Dermis microvascular lymphatic vessel endothelial cell (primary cell): Measurements from ENCODE around the gene LATS2. TPM values are rescaled to one million over a fixed set of nuclear protein-coding genes. Genes with fewer than 3 reads are reported as not detected.
A peak's percentile ranks its signal among the peaks of the same experiment; 100 is the strongest.
"Not testable (repeated sequence)": the region's sequence is repeated elsewhere in the genome, so short reads cannot be mapped to it uniquely, and the experiment has no call there.

Experiments used
- DNase-seq, 2 donors: peaks; one replicate each; pipeline versions ENCODE4 v3.0.0 to v3.0.0-alpha.2; 2010; ENCODE audit warnings: low read depth in 2 of 2
- total RNA-seq: library from RNA; depleted of rRNA; stranded (reverse); fragments of >200 nt; gene quantifications from 2 replicates; pipeline ENCODE4 v1.2.1, GENCODE V29; 2014

The LATS2 gene
- total RNA-seq, 1 donor from 2014 or later = 17.5 TPM

GRCh38 chr13:20967340-20967739, 94.0 kb downstream of the LATS2 start:
- DNase-seq = no peak

DNA sequence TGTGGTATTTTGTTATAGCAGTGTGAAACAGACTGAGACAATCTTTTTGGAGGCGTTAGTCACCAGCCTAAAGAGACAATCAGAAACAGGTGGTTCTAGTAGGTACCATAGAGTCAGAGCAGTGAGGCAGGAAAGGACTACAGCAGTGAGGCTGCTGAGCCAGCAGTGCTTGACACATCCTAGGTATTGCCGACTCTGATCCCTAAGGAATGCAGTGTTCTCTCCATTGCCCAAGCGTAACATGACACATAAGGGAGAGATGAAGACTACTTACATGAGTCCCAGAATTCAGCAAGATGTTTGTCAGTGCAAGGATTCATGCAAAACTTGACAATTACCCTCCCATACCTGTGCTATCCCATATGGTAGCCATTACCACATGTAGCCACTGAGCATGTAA, 96.5 kb downstream of the LATS2 start:
- DNase-seq = no peak

DNA sequence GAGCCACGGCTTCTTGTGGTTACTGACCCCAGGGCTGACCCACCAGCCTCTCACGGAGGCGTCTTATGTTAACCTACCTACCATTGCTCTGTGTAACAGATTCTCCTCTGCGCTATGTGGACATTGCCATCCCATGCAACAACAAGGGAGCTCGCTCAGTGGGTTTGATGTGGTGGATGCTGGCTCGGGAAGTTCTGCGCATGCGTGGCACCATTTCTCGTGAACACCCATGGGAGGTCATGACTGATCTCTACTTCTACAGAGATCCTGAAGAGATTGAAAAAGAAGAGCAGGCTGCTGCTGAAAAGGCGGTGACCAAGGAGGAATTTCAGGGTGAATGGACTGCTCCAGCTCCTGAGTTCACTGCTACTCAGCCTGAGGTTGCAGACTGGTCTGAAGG, 99.7 kb downstream of the LATS2 start:
- not testable (repeated sequence) for DNase-seq

DNA sequence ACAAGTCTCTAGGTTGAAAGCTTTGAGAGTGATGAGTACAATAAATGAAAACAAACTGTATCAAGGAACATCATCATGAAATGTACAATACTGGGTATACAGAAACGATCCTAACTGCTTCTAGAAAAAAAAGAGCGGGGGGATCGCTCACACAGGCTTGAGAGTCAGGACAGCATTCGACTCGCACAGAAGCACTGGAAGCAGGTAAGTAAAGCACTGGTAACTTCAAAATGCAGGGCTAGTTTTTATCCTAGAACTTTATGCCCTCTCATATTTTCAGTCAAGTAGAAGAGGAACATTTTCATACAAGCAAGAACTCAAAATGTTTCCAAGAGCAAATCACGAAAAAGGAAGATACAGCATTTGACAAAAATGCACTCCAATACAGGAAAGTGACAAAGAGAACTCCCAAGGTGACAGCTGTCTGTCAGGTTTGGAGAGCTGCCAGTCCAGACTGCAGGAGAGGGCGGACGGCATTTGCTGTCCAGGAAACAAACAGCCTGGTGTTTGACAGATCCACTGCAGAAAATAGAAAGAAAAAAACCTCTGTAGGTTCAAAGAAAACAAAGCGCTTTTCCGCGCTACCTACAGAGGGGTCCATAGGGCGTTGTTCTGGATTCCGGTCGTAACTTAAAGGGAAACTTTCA, 100.6 kb downstream of the LATS2 start:
- DNase-seq = peak; percentile 11 to 62

DNA sequence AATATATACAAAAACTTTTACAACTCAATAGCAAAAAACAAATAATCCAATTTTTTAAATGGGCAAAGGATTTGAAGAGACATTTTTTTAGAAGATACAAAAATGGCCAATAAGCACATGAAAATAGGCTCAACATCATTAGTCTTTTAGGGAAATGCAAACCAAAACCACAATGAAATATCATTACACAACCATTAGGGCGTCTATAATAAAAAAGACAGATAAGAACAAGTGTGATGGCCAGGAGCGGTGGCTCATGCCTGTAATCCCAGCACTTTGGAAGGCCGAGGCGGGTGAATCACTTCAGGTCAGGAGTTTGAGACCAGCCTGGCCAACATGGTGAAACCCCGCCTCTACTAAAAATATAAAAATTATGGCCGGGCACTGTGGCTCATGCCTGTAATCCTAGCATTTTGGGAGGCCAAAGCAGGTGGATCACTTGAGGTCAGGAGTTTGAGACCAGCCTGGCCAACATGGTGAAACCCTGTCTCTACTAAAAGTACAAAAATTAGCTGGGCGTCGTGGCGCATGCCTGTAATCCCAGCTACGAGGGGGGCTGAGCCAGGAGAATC, 104.3 kb downstream of the LATS2 start:
- not testable (repeated sequence) for DNase-seq

DNA sequence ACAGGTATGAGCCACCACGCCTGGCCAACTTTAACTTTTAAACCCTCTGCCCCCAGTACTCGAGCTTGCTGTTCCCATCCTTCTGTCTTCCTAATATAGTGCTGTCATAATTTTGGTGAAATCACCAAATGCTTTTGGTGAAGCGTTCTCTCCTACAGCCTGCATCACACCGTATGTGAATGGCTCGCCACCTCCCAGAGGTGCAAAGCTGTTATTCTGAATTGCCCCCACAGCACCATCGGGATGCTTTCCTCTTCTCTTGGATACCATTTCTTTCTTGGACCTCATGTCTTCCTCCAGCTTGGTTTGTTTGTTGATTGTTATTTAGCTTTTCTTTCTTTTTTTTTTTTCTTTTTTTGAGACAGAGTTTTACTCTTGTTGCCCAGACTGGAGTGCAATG, 105.9 kb downstream of the LATS2 start:
- DNase-seq = no peak

GRCh38 chr13:20953245-20953931, 108.0 kb downstream of the LATS2 start:
- DNase-seq = no peak

- no peak for DNase-seq
These were observed 108.5 kb downstream of the LATS2 start for GRCh38 chr13:20952838-20953237.

GRCh38 chr13:20948001-20948400, 113.4 kb downstream of the LATS2 start:
- DNase-seq = not testable (repeated sequence)

GRCh38 chr13:20945952-20946383, 115.4 kb downstream of the LATS2 start:
- peak in 1 of 2 donors; percentile 10 for DNase-seq

DNA sequence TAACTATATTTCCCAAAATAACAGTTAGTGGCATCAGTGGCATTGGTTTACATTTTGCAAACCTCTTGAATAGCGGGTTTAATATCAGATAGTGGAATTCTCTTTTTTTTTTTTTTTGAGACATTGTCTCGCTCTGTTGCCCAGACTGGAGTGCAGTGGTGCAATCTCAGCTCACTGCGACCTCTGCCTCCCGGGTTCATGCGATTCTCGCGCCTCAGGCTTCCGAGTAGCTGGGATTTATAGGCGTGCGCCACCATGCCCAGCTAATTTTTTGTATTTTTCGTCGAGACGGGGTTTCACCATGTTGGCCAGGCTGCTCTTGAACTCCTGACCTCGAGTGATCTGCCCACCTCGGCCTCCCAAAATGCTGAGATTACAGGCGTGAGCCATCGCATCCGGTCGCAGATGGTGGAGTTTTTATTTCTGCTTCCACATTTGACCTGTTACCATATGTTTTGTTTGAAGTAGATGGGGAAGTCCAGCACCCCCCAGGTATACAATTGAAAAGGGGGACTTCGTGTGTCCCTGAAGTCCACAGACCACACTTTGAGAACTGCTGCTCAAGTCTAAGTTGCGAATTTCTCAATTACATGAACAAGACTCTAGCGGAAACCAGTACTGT, 118.3 kb downstream of the LATS2 start:
- no peak for DNase-seq

DNA sequence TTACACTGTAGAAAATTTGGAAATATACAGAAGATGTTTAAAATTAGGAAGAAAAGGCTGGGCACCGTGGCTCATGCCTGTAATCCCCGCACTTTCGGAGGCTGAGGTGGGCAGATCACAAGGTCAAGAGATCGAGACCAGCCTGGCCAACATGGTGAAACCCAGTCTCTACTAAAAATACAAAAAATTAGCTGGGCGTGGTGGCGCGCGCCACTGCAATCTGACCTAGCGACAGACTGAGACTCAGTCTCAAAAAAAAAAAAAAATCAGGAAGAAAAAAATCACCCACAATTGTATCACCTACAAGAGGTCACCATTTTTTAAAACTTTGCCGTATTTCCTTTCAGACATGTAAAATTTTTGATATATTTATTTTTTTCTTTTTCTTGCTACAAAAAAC, 120.9 kb downstream of the LATS2 start:
- DNase-seq = not testable (repeated sequence)

DNA sequence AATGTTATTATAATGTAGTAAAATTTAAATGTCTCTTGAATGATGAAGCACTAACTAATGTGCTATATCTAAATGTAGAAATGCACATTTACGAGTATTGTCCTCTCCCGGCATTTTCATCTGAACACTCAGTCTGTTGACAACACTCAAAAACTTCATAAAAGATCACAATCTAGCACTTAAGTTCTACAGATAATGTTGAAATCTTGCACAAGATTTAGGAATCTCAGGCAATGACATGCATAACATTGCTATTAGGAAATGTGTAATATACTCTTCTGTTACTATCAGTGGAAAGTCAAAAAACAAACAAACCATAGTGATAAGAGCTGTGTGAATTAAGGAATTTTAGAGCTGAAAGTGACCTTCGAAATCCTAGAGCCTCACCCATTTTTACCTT, 121.3 kb downstream of the LATS2 start:
- DNase-seq = no peak

- DNase-seq = no peak
These were observed 121.7 kb downstream of the LATS2 start for GRCh38 chr13:20939662-20940061.

DNA sequence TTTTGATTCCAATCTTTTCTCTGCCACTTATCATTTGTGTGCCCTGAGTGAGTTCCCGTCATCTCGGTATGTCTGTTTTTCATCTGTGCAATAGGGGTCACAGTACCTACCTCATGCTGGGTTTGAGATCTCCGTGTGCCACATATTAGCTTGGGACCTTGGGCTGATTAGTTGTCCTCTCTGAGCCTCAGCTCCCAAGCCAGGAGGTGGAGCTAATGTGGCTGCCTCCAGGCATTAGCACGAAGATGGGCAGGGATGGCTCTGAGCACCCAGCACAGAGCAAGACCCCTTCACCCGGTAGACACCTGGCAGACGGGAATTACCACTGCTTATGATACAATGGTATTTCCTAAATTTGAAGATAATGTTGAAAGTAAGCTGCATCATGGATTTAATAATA, 123.1 kb downstream of the LATS2 start:
- no peak for DNase-seq

DNA sequence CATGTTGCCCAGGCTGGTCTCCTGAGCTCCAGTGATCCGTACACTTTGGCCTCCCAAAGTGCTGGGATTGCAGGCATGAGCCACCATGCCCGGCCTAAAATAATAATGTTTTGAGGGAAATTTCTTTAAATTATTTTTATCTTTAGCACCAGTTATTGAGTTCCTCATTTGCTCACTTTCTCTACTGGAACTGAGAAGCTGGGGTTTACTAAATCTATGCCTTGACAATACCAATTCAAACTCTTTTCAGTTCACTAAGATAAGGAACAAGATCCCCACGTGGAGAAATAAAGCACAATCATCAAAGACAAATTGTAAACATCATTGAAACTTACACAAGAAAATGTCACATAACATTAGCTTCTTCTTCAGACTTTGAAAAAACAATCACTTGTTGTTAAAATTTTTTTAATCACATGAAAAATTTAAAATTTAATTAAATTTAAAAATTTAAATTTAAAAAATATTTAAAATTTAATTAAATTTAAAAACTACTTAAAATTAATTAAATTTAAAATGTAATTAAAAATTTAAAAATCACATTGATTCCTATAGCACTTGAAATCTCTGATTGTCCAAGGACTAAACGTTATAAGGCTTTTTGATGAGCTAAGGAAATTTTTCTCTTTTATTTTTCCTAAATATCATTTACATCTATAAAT, 133.7 kb downstream of the LATS2 start:
- DNase-seq = no peak

- DNase-seq = not testable (repeated sequence)
These were observed 136.0 kb downstream of the LATS2 start for GRCh38 chr13:20925395-20925790.

DNA sequence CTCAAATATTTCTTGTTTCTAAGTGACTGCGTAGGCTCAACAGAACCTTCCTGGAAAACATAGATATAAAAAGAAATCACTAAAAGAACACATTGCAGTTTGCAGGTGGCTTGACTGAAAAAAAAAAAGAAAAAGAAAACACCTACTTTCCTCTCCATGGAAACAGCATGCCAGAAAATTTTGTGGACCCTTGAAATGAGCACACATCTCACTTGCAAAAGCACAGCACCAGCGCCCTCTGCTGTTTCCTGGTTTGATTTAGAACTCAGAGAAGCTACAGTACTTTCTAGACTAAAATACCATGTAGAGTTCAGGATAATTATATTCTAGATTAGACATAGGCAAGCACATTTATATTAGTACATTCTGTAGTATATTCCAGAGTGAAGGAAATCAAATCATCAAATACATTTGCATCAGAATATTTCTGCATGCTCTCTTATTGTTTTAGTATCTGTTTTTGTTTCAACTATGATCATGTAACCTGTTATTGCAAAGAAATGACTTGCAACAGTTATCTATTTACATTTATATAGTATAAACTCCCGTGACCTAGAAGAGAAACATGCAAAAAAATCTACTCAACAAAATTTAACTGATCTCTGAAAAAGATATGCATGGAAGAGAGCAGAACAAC, 136.5 kb downstream of the LATS2 start:
- DNase-seq = peak; percentile 83 to 86

DNA sequence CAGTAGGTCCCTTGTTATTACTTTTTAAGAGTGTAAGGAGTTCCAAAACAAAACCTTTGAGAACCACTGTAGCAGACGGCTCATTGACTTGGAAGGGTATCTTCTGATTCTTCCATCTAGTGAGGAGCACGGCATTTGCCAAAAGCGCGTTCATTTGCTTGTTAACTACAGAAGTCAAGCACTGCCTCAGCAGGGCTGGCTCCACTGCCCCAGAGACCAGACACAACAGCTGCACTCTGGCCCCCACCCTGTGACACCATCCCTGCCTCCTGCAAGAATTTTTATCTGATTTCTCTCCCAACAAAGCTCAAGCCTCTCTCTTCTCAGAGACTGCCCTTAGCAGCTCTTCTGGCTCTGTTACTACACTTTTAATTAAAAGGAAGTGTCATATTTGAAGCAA, 138.1 kb downstream of the LATS2 start:
- DNase-seq = no peak
